ENCODE results near the gene RELN. TPM values are rescaled to one million over a fixed set of nuclear protein-coding genes. Genes with fewer than 3 reads are reported as not detected.

The RELN gene
- polyA plus RNA-seq, 12 donors = 3.0 to 21.0 (median 5.0) TPM; not detected in 1

- DNase-seq = no peak
These were observed 1.5 kb upstream of the RELN start for GRCh38 chr7:103990991-103991390.

GRCh38 chr7:103989785-103990767 lies 618 bp upstream of the RELN start:
- DNase-seq = peak; percentile 34

- DNase-seq = peak; percentile 3
These were observed 824 bp downstream of the RELN start for GRCh38 chr7:103988468-103989199.

- no peak for DNase-seq
These were observed 2.0 kb downstream of the RELN start for GRCh38 chr7:103987451-103987850.

- DNase-seq = no peak
These were observed 3.8 kb downstream of the RELN start for GRCh38 chr7:103985565-103986126.

- DNase-seq = no peak
These were observed 5.4 kb downstream of the RELN start for GRCh38 chr7:103984050-103984449.

- no peak for DNase-seq
These were observed 6.1 kb downstream of the RELN start for GRCh38 chr7:103983201-103983977.

GRCh38 chr7:103981003-103981423 lies 8.4 kb downstream of the RELN start:
- no peak for DNase-seq

- DNase-seq = no peak
These were observed 16.6 kb downstream of the RELN start for GRCh38 chr7:103972779-103973434.

- DNase-seq = no peak
These were observed 22.1 kb downstream of the RELN start for GRCh38 chr7:103967401-103967800.

GRCh38 chr7:103966593-103967277 lies 22.7 kb downstream of the RELN start:
- DNase-seq = no peak

GRCh38 chr7:103964269-103964668 lies 25.2 kb downstream of the RELN start:
- DNase-seq = no peak

GRCh38 chr7:103962070-103962469 lies 27.4 kb downstream of the RELN start:
- DNase-seq = no peak

- no peak for DNase-seq
These were observed 31.1 kb downstream of the RELN start for GRCh38 chr7:103958284-103958818.

GRCh38 chr7:103955985-103956384 lies 33.5 kb downstream of the RELN start:
- no peak for DNase-seq

GRCh38 chr7:103952408-103952807 lies 37.0 kb downstream of the RELN start:
- DNase-seq = no peak

GRCh38 chr7:103951311-103951710 lies 38.1 kb downstream of the RELN start:
- DNase-seq = no peak

- DNase-seq = no peak
These were observed 40.1 kb downstream of the RELN start for GRCh38 chr7:103949374-103949773.

GRCh38 chr7:103947026-103947655 lies 42.3 kb downstream of the RELN start:
- DNase-seq = no peak
